ACC112 (cell line): ENCODE data around the gene CRYGD.
"Not testable (repeated sequence)": the region's sequence is repeated elsewhere in the genome, so short reads cannot be mapped to it uniquely, and the experiment has no call there.

ENCODE experiments used
- H2AFZ ChIP-seq: fragments of 200-600 bp; sonication (generic); one replicate; pipeline ENCODE4 v1.6.0; 2017; ENCODE audit warnings: antibody characterized with exemption, low read length; ENCODE audit not compliant: unreplicated experiment
- H3K27ac ChIP-seq: fragments of 200-600 bp; sonication (generic); 2 replicates; pipeline ENCODE4 v1.5.1; 2014; ENCODE audit warnings: low read depth, mild to moderate bottlenecking, antibody characterized with exemption, low read length, moderate library complexity
- H3K27me3 ChIP-seq: fragments of 200-600 bp; sonication (generic); 2 replicates; pipeline ENCODE4 v1.6.1; 2014; ENCODE audit warnings: mild to moderate bottlenecking, antibody characterized with exemption, low read length, moderate library complexity, mixed read lengths; ENCODE audit not compliant: insufficient read depth
- H3K36me3 ChIP-seq: fragments of 200-600 bp; sonication (generic); 2 replicates; pipeline ENCODE4 v1.6.1; 2016; ENCODE audit warnings: mild to moderate bottlenecking, antibody characterized with exemption, low read length, moderate library complexity, mixed read lengths; ENCODE audit not compliant: insufficient read depth
- H3K4me1 ChIP-seq: fragments of 200-600 bp; sonication (generic); one replicate; pipeline ENCODE4 v1.6.1; 2016; ENCODE audit warnings: low read length, mixed read lengths; ENCODE audit not compliant: insufficient read depth, unreplicated experiment, control insufficient read depth
- H3K4me3 ChIP-seq: fragments of 200-600 bp; sonication (generic); 2 replicates; pipeline ENCODE4 v1.5.1; 2014; ENCODE audit warnings: mild to moderate bottlenecking, low read depth, low read length
- H3K79me2 ChIP-seq: fragments of 200-600 bp; sonication (generic); one replicate; pipeline ENCODE4 v1.6.0; 2016; ENCODE audit warnings: low read length; ENCODE audit not compliant: control insufficient read depth, unreplicated experiment, insufficient read depth

CRYGD gene

DNA sequence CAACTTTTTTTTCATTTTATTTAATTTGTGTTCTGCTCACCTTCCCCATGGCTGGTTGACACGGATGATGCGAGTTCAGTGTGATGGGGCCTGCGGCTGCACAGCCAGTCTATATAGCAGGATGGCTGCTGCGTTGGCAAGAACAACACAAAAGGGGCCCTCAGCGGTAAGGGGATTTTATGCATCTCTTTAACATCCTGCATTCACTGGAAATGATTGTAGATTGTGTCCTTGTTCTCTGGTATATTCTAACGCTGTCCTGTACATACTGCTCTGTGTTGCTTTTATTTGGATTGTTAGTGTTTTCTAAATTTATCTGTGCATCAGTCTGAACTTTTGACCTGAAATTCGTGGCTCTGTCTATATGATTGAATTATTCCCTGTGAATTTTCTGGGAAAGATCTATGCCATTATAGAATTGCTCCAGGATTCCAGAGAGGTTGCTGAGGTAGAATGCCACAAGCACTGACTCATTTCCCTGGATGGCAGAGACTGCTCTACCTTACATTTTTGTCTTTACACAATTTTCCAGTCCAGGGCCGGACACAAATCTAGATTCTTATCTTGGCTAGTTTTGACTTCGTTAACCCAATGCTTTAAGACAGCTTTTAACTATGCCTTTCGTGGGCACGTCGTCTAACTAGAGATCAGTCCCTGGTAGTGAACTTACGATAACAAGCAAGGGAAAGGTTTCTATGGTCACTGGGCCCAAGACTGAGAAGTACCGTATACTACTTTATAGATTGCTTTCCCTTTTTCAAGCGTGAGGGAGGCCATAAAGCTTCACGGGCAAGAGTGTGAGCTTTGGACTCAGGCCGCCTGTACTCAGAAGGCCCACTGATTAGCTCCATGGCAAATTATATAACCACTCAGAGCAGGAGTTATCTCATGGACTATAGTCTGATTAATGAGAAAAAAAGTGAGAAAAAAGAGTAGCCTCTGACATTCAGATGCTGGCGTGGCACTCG is 5.7 kb upstream of the CRYGD start, which contains the start of gene CRYGC:
Gene CRYGC, minus strand, starts transcription at position 85 of the 968 bp plus-strand sequence. Its CDS starts 36 bp downstream, at position 49.
- Histone ChIP-seq H3K4me1 (no peaks in the 10 kb centered on the region), H3K4me3 (no peak within 1 kb of the TSS), H3K27ac (no peak within 1 kb of the TSS), H3K27me3 (peaks cover 4% of the 10 kb centered on the region; the same call in 1 of the 2 replicates), H3K36me3 (no peaks in the 10 kb centered on the region), H3K79me2 (no peaks in the 10 kb centered on the region), H2AFZ (no peak within 1 kb of the TSS)

DNA sequence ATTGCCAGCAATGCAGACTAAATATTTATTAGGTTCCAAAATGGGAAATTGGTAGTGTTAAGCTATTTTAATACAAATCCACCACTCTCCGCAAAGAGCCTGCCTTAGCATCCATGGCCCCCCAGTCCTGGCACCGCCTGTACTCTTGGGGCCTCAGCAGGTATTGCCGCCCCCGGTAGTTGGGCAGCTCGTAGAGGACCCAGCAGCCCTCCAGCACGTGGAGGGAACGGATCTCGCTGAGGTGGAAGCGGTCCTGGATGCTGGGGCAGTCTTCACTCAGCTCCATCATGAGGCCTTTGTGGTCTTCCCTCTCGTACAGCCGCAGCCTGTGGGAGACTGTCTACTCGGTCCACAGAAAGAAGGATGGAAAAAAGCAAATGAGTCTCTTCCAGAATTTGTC is 3.8 kb upstream of the CRYGD start:
- Histone ChIP-seq H3K4me3 (no peak overlapping the region), H3K4me1 (no peaks in the 10 kb centered on the region), H3K27ac (no peak overlapping the region), H3K79me2 (no peaks in the 10 kb centered on the region), H3K27me3 (peaks cover 20% of the 10 kb centered on the region), H2AFZ (no peak overlapping the region), H3K36me3 (no peaks in the 10 kb centered on the region)

DNA sequence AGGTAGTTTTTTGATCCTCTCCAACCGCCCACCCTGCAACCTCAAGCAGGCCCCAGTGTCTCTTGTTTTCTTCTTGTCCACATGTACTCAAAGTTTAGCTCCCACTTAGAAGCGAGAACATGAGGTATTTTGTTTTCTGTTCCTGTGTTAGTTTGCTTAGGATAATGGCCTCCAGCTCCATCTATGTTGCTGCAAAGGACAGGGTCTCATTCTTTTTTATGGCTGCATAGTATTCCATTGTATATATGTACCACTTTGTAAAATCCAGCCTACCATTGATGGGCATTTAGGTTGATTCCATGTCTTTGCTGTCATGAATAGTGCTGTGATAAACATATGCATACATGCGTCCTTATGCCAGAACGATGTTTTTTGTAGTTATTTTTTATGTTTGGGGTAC is 2.8 kb upstream of the CRYGD start:
- no peaks in the 10 kb centered on the region for H3K4me1 ChIP-seq
- no peak overlapping the region for H3K4me3 ChIP-seq
- H3K79me2 ChIP-seq, result no peaks in the 10 kb centered on the region
- no peaks in the 10 kb centered on the region for H3K36me3 ChIP-seq
- no peak overlapping the region for H3K27ac ChIP-seq
- H2AFZ ChIP-seq, result no peak overlapping the region
- peaks cover 20% of the 10 kb centered on the region for H3K27me3 ChIP-seq

DNA sequence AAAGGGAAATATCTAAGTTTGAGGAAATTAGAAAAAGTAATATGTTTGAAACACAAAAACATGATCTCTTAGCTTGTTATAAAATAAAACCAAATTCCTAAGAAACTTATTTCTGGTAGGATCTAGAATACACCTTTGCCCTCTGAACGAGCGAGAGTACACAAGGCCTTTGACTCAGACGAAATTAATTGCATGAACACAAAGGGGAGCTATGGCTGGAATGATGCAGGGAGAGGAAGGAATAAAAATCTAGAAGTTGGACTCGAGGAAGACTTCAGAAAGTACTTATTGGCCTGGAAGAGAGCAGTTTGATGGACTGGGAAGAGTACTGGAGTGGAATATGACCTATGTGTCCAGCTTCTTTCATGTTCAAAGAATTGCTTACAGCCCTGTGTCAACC is 927 bp upstream of the CRYGD start:
- Histone ChIP-seq H3K79me2 (no peaks in the 10 kb centered on the region), H3K27me3 (peaks cover 20% of the 10 kb centered on the region), H2AFZ (no peak overlapping the region), H3K36me3 (no peaks in the 10 kb centered on the region), H3K4me3 (no peak overlapping the region), H3K27ac (no peak overlapping the region), H3K4me1 (no peaks in the 10 kb centered on the region)

DNA sequence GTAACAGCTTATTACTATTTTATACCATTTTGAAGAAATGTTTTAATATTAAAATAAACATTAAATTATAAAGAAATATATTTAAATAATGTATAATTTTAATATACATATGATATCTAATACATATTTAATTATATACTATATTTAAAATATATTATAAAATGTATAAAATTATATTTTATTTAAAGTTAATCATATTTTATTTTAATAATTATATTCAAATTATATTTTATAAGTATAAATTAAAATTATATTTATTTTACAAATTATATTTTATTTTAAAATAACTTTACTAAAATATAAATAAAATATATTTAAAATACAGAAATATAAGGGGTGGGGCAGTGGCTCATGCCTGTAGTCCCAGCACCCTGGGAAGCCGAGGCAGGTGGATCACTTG is 2.1 kb downstream of the CRYGD start:
- Histone ChIP-seq H3K36me3 (no peaks in the 10 kb centered on the region), H3K79me2 (no peaks in the 10 kb centered on the region), H3K4me1 (no peaks in the 10 kb centered on the region), H2AFZ (no peak overlapping the region), H3K27me3 (peaks cover 20% of the 10 kb centered on the region), H3K4me3 (no peak overlapping the region), H3K27ac (no peak overlapping the region)

DNA sequence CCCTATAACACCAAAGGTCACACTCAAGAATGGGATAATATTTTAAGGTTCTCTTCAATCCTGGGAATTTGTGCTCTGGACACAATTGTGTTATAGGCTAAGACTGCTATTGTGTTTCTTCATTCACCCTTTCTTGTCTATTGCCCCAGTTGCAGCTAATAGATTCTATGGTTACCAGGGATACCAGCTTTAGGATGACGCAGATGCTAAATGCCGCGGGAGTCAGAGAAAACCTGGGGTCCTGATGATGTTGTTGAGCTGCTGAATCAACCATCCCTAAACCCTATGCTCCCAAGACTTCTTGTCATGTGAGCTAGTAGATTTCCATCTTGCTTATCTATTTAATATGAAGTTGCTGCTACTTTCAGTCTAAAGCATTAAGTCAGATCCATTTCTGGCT is 5.4 kb downstream of the CRYGD start:
- Histone ChIP-seq H2AFZ (no peak overlapping the region), H3K79me2 (no peaks in the 10 kb centered on the region), H3K36me3 (no peaks in the 10 kb centered on the region), H3K27ac (no peak overlapping the region), H3K27me3 (peaks cover 14% of the 10 kb centered on the region), H3K4me1 (no peaks in the 10 kb centered on the region), H3K4me3 (no peak overlapping the region)

DNA sequence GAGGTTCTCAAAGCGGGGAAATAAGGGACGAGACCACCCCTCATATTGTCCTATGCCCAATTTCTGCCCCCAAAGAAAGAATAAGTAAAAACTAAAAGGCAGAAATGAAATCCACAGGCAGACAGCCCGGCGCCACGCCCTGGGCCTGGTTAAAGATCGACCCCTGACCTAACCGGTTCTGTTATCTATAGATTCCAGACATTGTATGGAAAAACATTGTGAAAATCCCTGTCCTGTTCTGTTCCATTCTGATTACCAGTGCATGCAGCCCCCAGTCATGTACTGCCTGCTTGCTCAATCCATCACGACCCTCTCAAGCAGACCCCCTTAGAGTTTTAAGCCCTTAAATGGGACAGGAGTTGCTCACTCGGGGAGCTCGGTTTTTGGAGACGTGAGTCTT is 6.9 kb downstream of the CRYGD start:
- H3K27ac ChIP-seq, H3K79me2 ChIP-seq, H3K4me1 ChIP-seq, H3K36me3 ChIP-seq, H2AFZ ChIP-seq, H3K4me3 ChIP-seq: not testable (repeated sequence)
- peaks cover 23% of the 10 kb centered on the region for H3K27me3 ChIP-seq

DNA sequence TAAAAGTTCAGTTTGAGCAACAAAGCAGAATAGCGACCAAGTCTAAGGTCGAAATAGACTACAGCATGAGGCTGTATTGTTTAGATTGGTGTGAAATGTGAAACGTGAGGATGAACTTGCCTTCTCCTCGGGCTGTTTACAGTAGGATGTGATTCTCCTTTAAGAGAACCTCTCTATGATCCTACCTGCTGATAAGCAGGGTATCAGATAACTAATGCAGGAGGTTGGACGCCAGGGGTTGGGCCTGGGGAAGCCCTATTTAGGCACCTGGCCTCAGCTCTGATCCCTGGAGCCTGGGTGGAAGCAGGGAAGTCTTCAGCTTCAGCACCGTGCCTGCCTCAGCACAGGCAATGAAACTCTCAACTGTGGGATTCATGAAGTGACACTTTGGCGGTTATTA is 11.4 kb downstream of the CRYGD start:
- Histone ChIP-seq H3K4me1 (no peaks in the 10 kb centered on the region), H3K4me3 (no peak overlapping the region), H3K27me3 (peaks cover 33% of the 10 kb centered on the region), H3K27ac (no peak overlapping the region), H3K36me3 (no peaks in the 10 kb centered on the region), H3K79me2 (no peaks in the 10 kb centered on the region), H2AFZ (no peak overlapping the region)

DNA sequence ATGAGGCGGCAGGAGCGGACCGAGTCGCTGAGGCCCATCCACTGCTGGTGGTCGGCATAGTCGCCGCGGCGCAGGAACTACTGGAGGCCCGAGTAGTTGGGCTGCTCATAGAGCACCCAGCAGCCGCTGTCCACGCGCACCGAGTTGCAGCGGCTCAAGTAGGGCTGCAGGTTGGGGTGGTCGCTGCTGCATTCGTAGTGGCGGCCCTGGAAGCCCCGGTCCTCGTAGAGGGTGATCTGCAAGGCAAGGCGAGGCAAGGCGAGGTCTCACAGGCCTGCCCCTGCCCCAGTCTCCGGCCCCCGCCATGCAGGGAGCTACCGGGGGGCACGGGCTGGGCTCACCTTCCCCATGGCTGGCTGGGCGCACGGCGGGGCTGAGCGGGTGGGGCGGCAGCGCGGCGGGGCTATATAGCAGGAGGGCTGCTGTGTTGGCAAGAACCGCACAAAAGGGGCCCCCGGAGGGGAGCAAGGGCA is 12.0 kb downstream of the CRYGD start:
- H3K4me3 ChIP-seq, H2AFZ ChIP-seq, H3K79me2 ChIP-seq, H3K27ac ChIP-seq, H3K4me1 ChIP-seq, H3K36me3 ChIP-seq: not testable (repeated sequence)
- peaks cover 33% of the 10 kb centered on the region for H3K27me3 ChIP-seq

DNA sequence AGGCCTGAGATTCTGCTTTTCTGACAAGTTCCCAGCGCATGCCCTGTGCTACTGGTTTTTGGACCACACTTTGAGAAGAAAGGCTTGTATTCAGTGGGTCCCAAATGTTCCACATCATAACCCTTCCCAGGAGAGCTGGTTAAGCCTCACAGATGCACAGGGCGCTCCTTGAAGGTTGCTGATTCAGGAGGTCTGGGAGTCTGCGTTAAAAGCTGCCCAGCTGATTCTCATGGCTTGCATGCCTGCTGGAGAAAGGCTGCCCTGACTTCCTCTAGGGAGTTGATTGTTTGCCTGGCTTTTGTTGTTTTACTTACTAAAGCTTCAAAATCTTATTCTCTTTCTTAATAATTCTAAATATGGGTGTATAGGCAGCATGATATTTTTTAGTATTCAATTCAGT is 20.7 kb downstream of the CRYGD start:
- no peak overlapping the region for H3K27ac ChIP-seq
- no peak overlapping the region for H2AFZ ChIP-seq
- no peaks in the 10 kb centered on the region for H3K4me1 ChIP-seq
- no peak overlapping the region for H3K4me3 ChIP-seq
- peaks cover 15% of the 10 kb centered on the region for H3K27me3 ChIP-seq
- no peaks in the 10 kb centered on the region for H3K79me2 ChIP-seq
- no peaks in the 10 kb centered on the region for H3K36me3 ChIP-seq
